HG03095 (cell line): ENCODE results near the gene ALDH1L1.

Experiments
- ATAC-seq: cut with Tn5 transposase; IDR thresholded peaks from one replicate; pipeline ENCODE4 v1.9.1; 2021; ENCODE audit warnings: moderate library complexity; ENCODE audit not compliant: unreplicated experiment

The ALDH1L1 gene

DNA sequence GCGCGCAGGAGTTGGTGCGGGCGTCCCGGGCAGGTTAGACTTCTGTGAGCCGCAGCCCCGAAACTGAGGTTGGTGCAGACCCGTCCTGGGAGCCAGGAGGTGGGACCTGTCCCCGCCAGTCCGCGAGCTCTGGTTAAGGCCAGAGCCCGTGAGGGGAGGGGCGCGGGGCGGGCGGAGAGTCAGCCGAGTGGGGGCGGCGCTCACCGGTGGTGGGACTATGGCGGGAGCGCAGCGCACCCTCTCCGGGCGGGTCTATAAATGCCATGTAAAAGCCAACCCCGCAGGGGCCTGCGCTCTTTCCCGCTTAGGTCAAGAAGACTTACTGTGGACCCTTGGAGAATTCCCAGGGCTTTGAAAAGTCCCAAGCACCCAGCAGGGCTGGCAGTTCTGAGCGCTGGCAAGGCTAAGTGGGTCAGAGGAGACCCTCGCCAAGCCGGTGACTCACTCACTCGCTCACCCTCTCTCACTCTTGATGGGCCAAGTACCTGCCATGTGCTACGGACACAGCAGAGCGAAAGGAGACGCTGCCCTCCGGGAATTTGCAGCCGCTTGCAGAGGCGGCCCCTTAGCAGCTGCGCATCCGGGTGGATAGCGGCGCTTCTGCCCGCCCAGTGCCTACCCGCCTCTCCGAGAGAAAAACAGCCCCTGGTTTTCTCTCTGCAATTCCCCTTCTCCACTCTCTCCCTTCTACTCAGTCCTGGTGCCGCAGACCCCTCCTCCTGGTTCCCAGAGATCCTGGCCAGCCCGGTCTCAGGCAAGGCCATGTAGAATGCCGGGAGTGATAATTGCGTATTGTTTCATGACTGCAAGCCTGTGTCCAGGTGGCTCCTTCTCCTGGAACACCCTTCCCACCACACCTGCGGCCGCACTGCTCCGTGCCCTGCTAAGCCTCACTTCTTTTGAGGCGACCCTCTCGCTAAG lies at the start of gene ALDH1L1:
Gene ALDH1L1 (minus strand): TSS at position 110 of the 921 bp plus-strand sequence. CDS start 19,607 bp downstream, outside the sequence.
- no peak for ATAC-seq

DNA sequence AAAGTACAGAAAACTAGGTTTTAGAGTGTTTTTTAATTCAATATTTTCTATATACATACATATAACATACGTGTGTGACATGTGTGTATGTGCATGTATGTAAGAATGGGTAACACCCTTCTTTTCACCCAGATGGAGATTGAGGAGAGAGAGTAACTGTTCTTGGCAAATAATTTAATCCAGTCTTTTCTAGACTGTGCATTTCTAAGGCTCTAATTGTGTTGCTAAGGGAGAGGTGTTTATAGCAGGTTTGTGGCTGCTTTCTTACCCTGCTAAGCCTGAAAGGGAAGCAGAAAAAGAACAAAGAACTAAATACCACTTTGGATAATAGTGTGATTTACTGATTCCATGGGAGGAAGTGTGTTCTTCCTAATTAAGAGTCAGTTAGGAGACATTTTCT lies 46.0 kb upstream of the ALDH1L1 start:
- ATAC-seq, result no peak

DNA sequence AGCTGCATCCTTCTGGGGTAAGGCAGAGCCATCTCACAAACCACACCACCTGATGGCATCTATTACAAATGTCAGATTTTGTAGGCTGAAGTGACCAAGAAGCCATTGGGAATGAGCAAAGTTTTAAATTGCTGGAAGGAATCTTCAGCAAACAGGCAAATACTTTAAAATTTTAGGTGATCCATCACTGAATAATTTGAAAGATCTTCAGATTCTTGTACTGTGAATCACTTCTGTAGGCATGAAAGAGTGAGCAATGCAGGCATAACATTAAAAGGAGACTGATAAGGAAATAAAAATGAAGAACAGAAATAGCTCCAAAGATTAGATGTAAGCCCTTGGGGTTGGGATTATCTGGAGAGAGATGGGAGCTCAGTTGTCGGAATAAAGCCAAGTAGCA lies 36.0 kb upstream of the ALDH1L1 start:
- ATAC-seq, result no peak

DNA sequence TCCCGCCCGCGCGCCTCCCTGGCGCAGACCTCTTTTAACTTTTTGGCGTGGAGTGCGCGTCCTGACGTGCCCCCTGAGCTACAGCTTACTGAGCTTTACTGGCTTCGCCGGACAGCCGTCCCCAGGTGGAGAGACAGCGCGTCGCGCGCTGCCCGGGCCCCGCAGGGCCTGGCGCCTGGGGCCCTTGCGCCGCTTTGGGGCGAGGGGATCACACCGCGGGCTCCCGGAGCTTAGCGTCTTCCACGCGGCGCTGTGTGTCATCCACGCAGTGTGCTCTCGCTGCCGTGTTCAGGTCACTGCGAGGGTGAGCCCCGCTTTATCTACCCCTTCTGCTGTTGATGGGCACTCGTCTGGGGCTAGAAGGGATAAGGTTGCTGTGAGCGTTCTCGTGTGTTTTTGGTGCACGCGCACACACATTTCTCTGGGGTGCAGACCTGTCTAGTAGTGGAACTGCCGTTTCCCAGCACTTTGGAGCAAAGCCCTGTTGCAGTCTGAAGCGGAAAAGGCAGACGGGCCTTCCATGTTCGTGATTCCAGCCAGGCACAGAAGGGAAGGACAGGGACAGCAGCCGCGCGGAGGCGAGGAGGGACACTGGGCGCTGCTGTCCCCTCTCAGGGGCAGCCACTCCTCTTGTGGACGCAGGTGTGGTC lies 33.1 kb upstream of the ALDH1L1 start:
- ATAC-seq, result no peak

DNA sequence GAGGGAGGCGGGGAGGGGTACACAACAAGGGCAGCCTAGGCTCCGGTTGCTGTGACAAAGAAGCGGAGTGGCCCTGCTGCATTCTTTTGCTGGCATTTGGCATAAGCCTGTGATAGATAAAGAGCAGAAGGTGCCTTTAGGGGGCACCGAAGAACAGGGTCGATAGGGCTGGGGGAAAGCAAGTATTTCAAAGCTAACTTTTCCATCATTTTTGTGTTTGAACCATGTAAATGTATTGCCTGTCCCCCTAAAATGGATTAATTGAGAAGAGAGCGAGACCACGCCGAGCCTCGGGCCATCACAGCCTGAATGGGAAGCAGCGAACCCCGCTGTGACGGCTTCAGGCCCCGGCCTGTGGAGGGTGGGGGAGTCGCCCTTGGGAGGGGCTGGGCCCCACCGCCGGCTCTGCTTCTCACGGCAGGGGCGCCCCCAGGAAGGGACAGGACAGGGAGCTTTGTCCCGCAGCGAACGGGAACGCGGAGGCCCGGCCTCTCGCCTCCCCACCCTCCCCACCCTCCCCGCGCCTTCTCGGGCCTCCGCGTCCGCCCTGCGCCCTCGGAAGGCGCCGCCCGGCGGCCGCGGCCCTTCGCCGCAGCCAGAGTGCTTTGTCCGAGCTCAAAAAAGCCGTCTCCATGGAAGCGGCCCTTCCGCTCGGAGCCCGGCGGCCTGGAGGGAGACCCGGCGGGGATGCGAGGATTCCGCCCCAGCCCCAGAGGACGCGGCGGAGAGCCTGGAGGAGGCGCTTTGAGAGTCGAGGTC lies 32.4 kb upstream of the ALDH1L1 start:
- no peak for ATAC-seq

DNA sequence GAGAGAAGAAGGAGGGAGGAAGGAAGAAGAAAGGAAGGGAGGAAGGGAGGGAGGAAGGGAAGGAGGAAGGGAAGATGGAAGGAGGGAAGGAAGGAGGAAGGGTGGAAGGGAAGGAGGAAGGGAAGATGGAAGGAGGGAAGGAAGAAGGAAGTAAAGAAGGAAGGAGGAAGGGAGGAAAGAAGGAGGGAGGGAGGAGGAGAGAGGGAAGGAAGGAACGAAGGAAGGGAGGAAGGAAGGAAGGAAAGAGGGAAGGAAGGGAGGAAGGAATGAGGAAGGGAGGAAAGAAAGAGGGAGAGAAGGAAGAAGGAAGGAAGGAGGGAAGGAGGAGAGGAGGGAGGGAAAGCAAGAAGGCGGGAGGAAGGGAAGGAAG lies 31.8 kb upstream of the ALDH1L1 start:
- no peak for ATAC-seq

DNA sequence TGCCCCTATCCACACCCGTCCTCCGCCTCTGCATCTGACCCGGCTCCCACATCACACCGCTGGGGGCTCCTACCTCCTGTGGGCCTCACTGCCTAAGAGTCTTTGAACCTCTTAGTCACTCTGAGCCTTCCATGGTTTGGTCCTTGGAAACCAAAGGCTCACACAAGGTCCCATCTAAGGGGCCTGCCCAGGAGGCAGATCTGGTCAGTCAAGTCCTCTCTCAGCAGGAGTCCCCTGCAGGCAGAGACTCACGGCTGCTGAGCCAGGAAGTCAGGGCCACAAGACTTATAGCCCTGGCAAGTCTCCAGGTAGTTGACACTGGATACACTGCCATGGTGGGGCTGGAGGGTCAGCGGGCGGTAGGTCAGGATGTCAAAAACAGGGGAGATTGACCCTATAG lies 31.2 kb upstream of the ALDH1L1 start:
- ATAC-seq, result no peak

DNA sequence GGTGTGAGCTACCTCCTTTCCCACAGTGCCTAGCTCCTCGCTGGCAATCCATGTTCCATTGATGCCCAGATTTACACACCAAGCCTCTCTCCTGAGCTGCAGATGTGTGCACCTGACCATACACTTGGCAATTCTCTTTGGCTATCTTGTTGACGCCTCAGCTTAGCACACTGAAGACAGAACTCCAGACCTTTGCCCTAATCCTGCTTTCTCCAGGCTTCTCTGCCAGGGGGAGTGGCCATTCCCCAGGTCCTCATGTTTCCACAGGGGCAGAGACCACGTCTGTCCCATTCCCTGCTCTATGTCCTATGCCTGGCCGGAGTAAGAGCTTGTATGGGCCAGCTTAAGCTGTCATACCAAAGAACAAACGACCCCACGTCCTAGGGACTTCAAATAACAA lies 30.2 kb upstream of the ALDH1L1 start:
- no peak for ATAC-seq

DNA sequence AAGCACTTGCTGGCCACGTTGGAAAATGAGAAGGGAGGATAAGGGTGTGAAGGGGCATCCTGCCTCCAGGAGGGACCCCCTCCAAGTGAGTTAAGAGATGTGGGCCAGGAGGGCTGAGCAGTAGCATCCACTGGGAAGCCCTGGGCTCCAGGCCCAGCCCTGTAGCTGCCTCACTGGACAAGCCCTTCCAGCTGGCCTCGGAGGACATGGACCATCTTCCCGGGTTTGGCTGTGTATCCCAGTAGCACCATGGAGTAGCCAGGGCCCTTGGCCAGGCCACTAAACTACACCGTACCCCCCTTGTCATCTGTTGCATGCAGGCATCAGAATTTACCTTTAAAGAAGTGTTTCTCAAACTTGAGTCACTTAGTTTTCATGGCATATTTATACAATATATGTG lies 29.4 kb upstream of the ALDH1L1 start:
- ATAC-seq, result no peak

DNA sequence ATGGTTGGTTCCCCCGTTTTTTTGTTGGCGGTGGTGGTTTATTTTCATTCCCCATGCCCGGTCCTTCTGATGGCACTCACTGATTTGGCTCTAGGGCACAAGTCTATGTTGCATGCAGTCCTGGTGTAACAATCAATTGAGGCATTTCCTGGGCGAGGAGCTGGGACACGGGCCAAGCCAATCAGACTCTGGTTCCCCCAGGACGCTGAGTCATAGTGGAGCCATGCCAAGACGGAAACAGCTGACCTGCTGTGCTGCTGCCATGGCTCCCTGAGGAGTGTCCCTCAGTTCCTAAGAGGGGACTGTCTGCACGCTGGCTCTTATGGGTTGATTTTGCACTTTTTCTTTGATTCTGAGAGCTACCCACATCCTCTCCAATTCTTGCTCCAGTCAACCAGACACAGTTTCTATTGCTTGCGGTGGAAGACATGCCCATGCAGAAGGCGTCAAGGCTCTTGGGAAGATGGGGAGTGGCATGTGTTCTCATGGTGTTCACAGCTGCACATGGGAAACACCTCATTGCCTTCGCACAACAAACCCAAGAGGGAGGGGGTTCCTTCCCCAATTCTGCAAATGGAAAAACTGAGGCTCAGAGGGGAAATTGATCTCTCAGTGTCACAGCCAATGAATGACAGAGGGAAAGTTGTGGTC lies 28.3 kb upstream of the ALDH1L1 start:
- ATAC-seq, result no peak

DNA sequence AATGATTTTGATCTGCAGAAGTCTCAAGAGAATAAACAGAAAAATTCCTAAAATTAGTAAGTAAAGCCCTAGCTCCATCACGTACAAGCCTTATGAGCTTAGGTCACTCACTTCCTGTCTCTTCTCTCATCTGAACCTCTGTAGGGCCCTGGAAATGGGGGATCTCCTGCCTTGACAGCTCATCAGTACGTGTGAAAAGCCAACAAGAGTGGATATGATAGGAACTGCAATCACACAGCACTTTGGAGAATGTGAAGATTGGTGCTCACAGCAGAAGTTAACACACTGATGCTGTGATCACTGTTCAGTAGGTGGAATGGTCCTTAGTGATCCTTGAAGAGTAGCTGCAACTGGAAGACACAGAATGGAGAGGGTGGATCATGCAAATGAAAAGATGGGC lies 27.8 kb upstream of the ALDH1L1 start:
- ATAC-seq, result no peak

DNA sequence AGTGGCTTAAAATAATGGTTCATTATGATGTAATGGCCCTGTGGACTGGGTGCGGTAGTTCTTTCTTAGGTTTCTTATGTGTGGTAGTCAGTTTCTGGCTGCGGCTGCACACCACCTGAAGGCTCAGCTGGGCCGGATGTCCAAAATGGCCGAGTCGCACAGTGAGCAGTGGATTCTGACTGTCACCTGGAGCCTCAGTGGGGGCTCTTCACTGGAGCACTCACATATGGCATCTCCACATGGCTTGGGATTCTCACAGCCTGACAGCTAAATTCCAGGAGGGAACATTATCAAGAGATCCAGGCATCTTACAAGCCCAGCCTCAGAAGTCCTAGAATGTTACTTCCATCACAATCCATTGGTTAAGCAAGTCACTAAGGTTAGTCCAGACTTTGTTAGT lies 26.8 kb upstream of the ALDH1L1 start:
- ATAC-seq, result no peak

DNA sequence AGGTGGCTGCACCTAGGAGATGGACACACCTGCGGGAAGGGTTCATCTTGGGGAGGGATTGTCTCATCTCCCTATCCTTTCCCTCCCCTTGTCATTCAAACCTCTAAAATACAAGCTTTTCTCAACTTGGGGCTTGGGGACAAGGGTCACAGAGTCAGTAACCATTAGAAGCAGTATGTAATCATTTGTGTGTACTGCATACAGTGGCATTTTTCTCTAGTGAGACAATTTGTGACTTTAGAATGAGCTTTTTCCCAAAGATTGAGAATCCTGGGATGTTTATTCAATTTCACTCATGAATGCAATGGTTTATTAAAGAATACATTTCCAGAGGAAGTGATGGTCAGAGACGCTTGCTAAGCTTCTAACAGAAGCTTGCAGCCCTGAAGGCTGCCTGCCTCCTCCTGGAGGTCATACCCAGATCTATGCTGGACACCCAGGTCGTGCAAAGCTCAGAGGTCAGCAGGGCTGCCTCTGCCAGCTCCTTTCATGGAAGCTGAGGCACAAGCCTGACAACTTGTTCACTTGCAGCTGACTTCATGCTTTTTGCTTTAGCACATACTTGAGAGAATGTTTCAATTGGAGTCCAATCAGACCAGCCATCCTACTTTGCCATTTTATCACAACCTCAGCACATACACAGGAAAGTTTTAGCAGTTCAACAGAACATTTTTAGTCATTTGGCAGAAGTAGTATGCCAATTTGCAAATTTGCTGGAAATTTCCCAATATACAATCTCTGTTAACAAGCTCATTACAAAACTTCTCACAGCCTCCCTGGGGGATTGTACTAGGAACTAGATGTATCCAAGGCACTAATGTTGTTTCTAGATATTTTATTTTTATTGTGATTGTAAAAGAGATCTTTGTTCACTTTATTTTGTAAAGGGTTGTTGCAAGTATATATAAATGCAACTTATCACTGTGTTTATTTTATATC lies 25.6 kb upstream of the ALDH1L1 start:
- ATAC-seq, result no peak

DNA sequence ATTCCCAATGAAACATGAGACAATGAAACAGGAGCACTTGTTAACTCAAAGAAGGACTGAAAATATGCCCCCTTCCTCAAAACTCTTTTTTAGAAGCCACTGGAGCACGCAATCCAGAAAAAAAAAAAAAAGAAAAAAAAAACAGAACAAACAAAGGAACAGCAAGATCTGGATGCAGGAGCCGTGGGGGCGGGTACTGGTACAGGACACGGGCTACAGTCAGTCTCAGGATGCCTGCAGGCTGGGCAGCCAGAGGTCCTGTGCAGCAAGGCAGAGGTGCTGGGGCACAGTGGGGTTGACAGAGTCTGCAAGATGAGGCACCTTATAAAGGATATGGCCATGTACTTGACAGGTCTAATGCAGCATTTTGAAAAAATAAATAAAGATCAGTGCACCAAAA lies 22.3 kb upstream of the ALDH1L1 start:
- no peak for ATAC-seq

DNA sequence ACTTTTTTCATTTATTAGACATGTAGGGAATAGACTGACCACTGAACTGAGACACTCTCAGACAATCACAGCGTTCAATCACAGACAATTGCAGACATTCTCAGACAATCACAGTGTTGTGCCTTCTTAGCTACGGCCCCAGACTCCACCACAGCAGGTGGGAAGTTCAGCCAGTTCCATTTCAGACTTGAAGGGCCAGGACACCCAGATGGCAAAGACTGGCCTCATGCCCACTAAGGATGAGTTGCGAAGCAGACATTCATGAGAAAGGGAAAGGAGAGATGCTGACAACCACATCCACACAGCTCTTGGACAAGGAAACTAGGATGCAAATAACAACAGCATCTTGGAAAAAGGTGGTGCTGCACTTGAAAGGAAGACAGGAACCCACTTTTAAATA lies 21.9 kb upstream of the ALDH1L1 start:
- ATAC-seq, result no peak

DNA sequence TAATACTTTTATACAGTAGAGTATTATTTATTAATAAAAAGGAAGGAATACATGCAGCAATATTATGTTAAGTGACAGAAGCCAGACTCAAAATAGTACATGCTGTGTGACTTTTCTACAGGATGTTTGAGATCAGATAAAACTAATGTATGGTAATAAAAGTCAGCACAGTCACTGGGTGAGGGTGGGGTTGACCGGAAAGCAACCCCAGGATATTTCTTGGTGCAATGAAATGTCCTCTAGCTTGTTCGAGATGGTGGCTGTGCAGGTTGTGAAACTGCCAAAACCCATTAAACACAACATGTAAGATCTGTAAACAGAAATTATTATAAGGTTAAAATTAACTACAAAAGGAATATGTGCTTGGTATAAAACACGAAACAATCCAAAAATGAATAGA lies 20.8 kb upstream of the ALDH1L1 start:
- no peak for ATAC-seq

DNA sequence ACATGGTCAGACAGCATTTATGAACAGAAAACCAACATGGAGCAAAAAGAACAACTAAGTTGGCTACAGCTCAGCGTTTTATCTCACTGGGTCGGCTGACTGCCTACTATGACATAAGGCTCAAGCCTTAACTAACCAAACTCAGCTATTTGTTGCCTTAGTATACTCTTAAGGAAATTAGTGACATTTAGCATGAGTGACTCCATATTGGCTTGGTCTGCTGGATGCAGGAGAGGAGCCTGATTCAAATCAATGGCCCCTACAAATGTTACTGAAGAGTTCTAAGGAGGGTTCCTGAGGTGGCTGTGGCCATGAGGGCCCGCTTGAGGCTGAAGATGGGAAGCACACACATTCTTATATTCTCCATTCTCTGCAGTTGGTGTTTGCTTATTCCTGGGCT lies 20.1 kb upstream of the ALDH1L1 start:
- no peak for ATAC-seq

DNA sequence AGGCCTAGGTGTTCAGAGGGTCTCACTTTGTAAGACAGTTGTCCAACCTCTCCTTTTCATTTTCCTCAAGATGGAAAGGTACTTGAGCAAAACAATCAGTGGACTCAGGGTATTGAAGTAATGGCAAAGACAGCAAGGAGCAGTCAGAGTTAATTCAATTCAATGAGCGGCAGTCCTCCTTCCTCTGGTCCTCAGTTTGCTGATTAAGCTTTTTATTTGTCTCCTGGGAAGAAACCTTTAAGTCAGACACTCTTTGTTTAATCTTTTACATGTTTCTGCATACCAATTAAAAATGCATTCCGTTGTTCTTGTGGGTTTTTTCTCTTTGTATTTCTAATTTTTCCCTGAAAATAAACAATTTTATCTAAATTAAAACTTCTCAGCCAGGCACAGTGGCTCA lies 18.9 kb upstream of the ALDH1L1 start:
- ATAC-seq, result no peak

DNA sequence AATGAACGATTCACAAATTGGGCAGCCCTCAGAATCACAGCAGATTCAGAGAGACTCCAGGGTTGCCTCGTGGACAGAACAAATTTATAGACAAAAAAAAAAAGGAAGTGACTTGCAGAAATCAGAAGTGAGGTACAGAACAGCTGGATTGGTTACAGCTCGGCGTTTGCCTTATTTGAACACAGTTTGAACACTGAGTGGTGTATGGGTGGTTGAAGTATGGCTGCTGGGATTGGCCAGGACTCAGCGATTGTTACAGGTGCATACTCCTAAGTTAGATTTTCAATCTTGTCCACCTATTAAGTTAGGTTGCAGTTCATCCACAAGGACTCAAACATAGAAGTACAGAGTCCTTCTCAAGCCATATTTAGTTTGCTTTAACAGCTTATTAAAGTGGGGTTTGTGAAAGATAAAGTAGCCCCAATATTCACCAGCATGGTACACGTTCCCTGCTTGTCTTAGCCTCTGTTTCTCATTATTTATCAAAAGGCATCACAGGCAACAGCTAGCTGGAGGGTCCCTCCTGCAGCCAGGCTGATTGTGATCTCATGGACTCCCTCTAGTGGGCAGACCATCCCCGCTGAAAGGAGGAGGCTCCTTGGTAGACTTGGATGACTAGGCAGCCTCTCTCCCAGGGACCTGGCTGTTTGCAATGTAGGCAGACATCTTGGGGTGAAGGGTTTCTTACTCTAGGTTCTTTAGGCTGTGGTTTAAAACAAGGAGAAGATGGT lies 17.6 kb upstream of the ALDH1L1 start:
- no peak for ATAC-seq
